ENCODE results near the gene JAG1. TPM values are rescaled to one million over a fixed set of nuclear protein-coding genes. Genes with fewer than 3 reads are reported as not detected.

JAG1 gene
- total RNA-seq, 1 donor from 2014 or later = 58.4 TPM

DNA sequence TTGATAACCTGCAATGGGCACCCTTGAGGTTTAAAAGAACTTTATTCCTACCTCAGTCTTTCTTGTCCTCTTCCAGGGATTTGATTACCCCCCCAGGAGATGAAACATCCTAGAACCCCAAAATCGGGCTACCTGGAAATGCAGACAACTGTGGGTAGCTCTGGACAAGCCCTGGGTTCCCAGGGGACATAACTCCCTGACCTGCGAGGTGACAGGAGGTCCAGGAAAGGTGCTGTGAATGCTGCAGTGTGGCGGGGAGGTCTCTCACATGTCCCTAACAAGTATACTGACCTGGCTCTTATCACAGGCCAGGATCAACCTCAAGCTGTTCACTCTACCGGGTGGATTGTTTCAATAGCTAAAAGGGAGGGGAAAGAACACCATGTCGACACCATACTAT is 11.6 kb downstream of the JAG1 start:
- TF ChIP-seq, protein P1, sequence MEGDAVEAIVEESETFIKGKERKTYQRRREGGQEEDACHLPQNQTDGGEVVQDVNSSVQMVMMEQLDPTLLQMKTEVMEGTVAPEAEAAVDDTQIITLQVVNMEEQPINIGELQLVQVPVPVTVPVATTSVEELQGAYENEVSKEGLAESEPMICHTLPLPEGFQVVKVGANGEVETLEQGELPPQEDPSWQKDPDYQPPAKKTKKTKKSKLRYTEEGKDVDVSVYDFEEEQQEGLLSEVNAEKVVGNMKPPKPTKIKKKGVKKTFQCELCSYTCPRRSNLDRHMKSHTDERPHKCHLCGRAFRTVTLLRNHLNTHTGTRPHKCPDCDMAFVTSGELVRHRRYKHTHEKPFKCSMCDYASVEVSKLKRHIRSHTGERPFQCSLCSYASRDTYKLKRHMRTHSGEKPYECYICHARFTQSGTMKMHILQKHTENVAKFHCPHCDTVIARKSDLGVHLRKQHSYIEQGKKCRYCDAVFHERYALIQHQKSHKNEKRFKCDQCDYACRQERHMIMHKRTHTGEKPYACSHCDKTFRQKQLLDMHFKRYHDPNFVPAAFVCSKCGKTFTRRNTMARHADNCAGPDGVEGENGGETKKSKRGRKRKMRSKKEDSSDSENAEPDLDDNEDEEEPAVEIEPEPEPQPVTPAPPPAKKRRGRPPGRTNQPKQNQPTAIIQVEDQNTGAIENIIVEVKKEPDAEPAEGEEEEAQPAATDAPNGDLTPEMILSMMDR (conservative IDR thresholded peaks at IDR 0.05) = no peak
- Mint-ChIP-seq H3K36me3 (peaks cover 71% of the 10 kb centered on the region), H3K27me3 (no peaks in the 10 kb centered on the region), H3K4me1 (ENCODE audit: unreplicated experiment) (peaks cover 62% of the 10 kb centered on the region), H3K9me3 (no peaks in the 10 kb centered on the region), H3K4me3 (no peak overlapping the region), H3K27ac (no peak overlapping the region)
- DNase-seq (ENCODE audit: extremely low spot score, unreplicated experiment) = no peak

DNA sequence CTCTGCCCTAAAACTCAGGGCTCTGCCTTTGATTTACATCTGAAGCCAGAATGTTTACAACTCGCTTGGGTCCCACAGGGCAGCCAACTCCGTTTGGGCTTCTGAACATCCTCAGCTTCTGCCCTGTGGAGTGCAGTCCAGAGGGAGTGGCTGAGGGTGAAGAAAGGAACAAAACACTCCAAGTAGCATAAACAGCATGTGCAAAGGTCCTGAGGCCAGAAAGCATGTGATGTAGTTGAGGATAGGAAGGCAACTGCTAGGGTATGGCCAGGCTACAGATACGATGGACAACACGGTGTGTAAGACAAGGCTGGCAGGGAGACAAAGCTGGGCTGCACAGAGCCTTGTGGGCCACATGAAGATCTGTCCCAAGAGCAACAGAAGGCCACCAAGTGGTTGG is 12.5 kb downstream of the JAG1 start:
- TF ChIP-seq, protein P1 (conservative IDR thresholded peaks at IDR 0.05) = no peak
- Mint-ChIP-seq H3K27ac (no peak overlapping the region), H3K4me1 (ENCODE audit: unreplicated experiment) (peaks cover 63% of the 10 kb centered on the region), H3K36me3 (peaks cover 74% of the 10 kb centered on the region), H3K4me3 (no peak overlapping the region), H3K9me3 (no peaks in the 10 kb centered on the region), H3K27me3 (no peaks in the 10 kb centered on the region)
- no peak for DNase-seq (ENCODE audit: extremely low spot score, unreplicated experiment)

DNA sequence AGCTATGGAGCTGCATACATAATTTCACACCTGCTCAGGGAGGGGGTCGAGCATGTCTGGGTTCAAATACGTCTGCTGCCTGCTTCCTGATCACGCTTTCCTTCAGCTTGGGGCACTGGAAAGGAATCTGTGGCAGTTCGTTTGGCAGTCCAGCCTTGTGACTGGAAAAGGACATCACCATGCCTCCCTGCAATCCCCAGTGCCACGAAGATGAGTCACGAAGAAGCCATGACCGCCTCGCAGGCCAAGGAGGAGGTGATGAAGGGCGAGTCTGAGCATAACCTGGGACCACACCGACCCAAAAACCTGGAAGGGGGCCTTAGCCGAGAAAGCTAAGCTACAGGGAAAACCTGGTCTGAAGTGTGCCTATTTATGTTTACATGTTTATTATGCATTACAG is 13.1 kb downstream of the JAG1 start:
- DNase-seq (ENCODE audit: extremely low spot score, unreplicated experiment) = no peak

DNA sequence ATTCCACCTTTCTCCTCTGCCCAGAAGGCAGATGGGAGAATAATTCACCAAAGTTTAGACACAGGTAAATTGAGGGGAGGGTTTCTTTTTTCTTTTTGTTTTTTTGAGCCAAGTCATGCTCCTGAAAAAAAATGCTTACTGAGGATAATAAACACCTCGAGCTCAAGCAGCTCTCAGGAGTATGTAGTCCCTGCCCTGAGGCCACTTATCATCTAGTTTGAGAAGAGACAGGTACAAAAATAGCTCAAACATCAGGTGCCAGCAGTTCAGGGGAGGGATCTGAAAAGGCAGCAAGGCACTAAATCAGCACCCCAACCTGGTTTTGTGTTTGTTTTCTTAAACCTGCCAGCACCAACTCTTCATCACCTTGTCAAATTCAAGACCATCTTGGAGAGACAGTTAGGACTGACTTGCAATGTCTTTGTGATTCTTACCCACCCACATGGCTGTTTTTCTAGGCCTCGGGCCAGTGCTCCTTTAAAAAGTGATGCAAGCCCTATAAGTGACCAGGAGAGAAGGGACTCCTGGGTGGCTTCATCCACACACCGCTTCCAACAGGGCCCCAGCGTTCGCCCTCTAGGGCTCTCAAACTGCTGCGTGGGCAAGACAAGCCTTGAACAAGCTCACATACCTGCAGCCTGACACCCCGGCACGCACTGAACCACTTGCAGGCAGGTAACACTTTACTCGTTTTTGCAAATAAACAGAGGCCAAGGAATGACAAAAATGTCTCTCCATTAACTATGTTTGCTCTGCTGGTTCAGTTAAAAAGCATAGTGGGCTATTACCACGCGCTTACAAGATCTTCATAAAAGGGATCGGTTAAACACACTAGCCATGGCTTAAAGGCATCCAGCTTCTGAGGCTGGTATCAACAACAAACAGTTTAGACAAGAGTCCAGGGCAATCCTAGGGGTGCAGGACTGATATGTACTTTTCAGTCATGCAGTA is 13.9 kb downstream of the JAG1 start:
- TF ChIP-seq, protein P1 (conservative IDR thresholded peaks at IDR 0.05) = no peak
- no peak for DNase-seq (ENCODE audit: extremely low spot score, unreplicated experiment)
- Mint-ChIP-seq H3K27ac (peak overlapping the region; percentile 75), H3K36me3 (peaks cover 72% of the 10 kb centered on the region), H3K27me3 (no peaks in the 10 kb centered on the region), H3K4me1 (ENCODE audit: unreplicated experiment) (peaks cover 63% of the 10 kb centered on the region), H3K9me3 (no peaks in the 10 kb centered on the region), H3K4me3 (peak overlapping the region; percentile 35)

More for the DNA sequence above, 13.1 kb downstream of the JAG1 start:
- peak overlapping the region; percentile 75 for H3K27ac Mint-ChIP-seq
- H3K27me3 Mint-ChIP-seq = no peaks in the 10 kb centered on the region
- no peaks in the 10 kb centered on the region for H3K9me3 Mint-ChIP-seq
- TF ChIP-seq, protein P1 (conservative IDR thresholded peaks at IDR 0.05) = no peak
- peak overlapping the region; percentile 35 for H3K4me3 Mint-ChIP-seq
- peaks cover 63% of the 10 kb centered on the region for H3K4me1 Mint-ChIP-seq (ENCODE audit: unreplicated experiment)
- H3K36me3 Mint-ChIP-seq = peaks cover 74% of the 10 kb centered on the region

DNA sequence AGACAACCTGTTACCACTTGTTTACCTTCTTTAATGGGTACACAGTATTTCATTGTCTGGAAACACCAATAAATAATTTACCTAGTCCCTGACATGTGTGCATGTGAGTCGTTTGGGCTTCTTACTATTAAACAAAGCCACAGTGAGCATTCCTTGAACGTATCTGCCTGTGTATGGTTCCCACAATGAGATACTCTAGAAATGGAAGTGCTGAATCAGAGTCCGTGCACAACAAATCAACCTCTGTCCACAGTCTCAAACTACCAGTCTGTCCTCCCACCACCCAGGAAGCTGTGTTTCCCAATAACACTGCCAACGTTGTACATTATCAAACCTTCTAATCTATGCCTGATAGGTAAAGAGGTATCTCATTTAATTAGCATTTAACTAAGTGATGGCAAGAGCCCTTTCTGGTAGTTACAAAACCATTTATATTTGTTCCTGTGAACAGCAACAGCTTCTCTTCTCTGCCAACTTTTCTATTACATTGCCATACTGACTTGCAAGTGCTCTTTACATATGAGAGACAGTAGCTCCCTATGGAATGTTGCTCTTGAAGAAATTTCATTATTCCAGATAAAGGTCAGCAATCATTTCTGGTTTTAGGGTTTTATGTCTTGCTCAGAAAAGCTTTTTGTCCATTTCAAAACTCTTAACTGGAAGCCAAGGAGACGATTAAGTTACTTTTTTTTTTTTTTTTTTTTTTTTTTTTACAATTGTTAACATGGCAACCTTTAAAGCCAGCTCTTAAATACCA is 14.7 kb downstream of the JAG1 start:
- Mint-ChIP-seq H3K36me3 (peaks cover 67% of the 10 kb centered on the region), H3K27me3 (no peaks in the 10 kb centered on the region), H3K4me3 (peak overlapping the region; percentile 6), H3K27ac (peak overlapping the region; percentile 75), H3K9me3 (no peaks in the 10 kb centered on the region), H3K4me1 (ENCODE audit: unreplicated experiment) (peaks cover 63% of the 10 kb centered on the region)
- TF ChIP-seq, protein P1 (conservative IDR thresholded peaks at IDR 0.05) = no peak
- no peak for DNase-seq (ENCODE audit: extremely low spot score, unreplicated experiment)
